GM18499 (cell line): ENCODE measurements around the gene ZNF511.
A peak's percentile ranks its signal among the peaks of the same experiment; 100 is the strongest.

Source experiments
- ATAC-seq: cut with Tn5 transposase; IDR thresholded peaks from one replicate; pipeline ENCODE4 v1.9.1; 2021; ENCODE audit warnings: moderate number of reproducible peaks; ENCODE audit not compliant: insufficient read depth, unreplicated experiment

Gene ZNF511

GRCh38 chr10:133289761-133290160 lies 19.0 kb upstream of the ZNF511 start:
- ATAC-seq = no peak

GRCh38 chr10:133292919-133293809 lies 15.6 kb upstream of the ZNF511 start:
- ATAC-seq = no peak

GRCh38 chr10:133293810-133294119 lies 14.9 kb upstream of the ZNF511 start:
- ATAC-seq = no peak

GRCh38 chr10:133294189-133294588 lies 14.5 kb upstream of the ZNF511 start:
- no peak for ATAC-seq

DNA sequence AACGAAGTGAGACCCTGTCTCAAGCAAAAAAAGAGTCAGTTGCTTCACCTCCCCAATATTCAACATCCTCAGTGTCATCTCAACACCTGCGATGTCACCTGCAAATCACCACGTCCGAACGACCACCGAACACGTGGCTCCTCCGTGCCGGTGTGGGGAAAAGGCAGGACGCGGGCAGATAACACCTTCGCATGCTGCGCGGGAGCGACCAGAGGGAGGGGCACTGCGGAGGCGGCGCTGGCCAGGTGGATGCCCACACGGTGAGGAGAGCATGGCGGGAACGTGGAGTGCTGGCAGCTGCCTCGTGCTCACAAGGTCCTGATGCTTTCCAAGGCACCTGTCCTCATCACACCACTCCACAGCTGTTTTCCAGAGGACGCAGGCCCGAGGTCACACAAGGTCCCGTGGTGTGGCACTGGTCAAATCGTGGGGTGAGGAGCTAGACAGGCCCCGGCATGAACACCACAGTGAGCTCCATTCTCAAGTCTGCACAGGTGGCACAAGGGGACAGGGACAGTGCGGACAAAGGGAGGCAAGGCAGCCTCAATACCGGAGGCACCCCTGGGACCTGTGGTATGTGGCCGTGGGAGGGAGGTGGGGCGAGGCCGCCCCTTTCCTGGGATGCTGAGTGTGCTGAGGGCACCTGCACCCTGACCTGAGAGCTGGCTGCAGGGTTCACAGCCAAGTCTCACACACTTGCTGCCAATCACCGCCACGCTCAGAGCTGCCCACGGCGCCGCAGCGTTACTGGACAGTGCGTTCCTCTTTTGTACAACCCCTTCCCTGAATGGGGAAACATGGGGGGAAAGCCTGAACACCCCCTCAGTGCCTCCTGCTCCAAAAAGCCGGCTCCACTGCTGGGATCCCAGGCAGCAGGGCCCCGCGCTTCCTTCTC lies 13.0 kb upstream of the ZNF511 start:
- no peak for ATAC-seq

- no peak for ATAC-seq
Observed at GRCh38 chr10:133297504-133297903, 11.2 kb upstream of the ZNF511 start.

GRCh38 chr10:133298466-133298865 lies 10.2 kb upstream of the ZNF511 start:
- ATAC-seq = no peak

DNA sequence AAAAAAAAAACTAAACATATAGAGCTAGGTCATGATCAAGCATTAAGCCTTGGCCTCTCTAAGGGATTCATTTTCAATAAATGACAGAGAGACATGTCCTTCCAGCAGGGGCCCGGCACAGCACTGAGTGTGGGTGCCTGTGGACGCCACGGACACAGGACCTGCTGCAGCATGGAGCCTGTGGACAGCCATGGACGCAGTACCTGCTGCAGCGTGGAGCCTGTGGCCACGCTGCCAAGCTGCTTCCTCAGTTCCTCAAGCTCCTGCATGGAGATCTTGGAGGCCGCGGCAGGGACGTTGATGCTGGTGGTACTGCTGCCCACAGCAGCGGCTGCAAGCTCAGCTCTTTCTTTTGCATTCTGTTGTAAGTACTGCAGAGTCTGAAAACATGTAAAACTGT lies 9.5 kb upstream of the ZNF511 start:
- ATAC-seq = no peak

DNA sequence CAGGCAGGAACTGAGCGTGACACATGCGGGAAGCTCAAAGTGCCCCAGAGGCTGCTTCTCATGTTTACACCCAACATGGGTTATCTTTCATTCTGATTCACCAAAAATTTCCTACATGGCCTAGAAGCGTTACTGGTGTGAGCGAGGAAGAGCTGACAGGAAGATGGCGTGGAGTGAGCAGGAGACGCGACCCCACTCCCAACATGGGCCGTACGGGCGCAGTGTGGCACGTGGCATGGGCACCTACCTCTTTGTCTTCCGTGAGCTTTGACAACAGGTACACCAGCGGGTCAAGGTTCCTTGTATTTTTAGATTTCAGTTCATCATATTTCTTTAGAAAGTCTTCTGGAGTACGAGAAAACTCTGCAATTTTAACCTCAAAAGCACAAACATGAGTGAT lies 9.0 kb upstream of the ZNF511 start:
- no peak for ATAC-seq

DNA sequence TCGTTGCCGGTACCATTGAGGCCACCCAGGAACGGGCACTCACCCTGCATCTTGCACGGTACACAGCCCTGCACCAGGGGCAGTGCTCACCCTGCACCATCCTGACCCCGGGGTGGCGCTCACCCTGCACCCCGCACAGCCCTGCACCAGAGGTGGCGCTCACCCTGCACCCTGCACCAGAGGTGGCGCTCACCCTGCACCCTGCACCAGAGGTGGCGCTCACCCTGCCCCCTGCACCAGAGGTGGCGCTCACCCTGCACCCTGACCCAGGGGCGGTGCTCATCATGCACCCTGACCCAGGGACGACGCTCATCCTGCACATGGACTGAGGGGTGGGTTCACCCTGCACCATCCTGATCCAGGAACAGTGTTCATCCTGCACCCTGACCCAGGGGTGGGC lies 6.5 kb upstream of the ZNF511 start:
- no peak for ATAC-seq

- ATAC-seq = no peak
Observed at GRCh38 chr10:133303206-133303605, 5.5 kb upstream of the ZNF511 start.

GRCh38 chr10:133306097-133306476 lies 2.6 kb upstream of the ZNF511 start:
- no peak for ATAC-seq

GRCh38 chr10:133306941-133307379 lies 1.8 kb upstream of the ZNF511 start:
- no peak for ATAC-seq

DNA sequence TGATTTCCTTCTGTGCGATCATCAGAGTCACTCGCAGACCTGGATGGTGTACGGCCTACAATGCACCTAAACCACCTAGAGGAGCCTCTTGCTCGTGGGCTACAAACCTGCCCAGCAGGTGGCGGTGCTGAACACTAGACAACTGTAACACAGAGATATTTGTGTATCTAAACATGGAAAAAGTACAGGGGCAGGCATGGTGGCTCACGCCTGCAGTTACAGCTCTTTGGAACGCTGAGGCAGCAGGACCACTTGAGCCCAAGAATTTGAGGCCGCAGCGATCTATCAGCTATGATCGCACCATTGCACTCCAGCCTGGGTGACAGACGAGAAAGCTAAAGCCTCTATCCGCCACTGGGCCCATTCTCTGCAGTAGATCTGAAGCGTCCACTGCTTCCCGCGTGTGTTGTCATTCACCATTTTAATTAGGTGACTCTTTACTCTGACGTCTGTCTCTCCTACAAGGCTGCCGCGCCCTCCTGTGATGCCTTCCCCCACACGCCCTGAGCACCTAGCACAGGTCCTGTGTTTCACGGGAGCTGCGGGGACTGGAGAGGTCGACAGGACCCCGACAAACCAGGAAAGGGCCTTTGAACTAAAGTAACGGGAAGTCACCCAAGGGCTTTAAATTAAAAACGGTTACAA lies 816 bp upstream of the ZNF511 start:
- peak; percentile 43 for ATAC-seq

- ATAC-seq = peak; percentile 35
Observed at GRCh38 chr10:133309100-133309719, 496 bp downstream of the ZNF511 start.

DNA sequence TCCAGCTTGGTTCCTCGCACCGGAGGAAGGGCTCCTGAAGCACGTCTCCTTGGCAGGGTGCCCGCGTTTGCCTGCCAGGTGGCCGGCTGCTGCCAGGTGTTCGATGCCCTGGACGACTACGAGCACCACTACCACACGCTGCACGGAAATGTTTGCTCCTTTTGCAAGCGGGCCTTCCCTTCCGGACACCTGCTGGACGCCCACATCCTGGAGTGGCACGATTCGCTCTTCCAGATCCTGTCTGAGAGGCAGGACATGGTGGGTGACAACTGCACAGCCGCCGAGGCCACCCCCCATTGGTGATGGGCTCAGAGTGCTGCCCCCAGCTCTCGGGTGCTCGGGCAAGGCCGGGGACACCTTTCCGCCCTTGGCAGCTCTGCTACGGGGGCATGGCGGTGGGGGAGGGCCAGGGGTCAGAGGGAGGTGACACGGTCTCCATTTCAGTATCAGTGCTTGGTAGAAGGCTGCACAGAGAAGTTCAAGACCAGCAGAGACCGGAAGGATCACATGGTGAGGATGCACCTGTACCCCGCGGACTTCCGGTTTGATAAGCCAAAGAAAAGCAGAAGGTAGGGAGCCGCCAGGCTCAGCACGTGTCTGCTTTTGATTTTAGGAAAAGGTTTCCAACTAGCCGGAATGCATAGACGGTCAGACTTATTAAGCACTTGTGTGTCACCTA lies 1.1 kb downstream of the ZNF511 start:
- no peak for ATAC-seq

DNA sequence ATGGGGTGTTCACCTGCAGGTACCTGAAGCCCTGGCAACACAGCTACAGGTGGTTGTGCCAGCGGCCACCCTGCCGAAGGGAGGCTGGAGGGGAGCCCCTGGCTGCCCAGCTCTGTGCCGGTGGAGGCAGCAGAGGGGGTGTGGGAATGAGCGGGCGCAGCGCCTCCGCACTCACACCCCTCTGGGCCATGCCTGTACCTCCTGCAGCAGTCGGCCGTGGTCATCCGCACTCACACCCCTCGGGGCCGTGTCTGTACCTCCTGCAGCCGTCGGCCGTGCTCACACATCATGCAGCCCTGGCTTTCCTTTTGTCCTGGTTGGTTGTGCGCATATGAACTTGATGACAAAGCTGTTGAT lies 1.7 kb downstream of the ZNF511 start:
- ATAC-seq = no peak

DNA sequence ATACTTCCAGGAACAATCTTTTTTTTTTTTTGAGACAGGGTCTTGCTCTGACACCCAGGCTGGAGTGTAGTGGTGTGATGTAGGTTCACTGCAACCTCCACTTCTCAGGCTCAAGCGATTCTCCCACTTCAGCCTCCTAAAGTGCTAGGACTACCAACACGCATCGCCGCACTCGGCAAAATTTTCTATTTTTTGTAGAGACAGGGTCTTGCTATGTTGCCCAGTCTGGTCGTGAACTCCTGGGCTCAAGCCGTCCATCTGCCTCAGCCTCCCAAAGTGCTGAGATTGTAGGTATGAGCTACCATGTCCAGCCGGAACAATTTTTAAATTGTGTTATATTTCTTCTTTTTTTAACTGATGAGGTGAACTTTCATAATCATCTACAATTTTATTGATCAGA lies 2.1 kb downstream of the ZNF511 start:
- no peak for ATAC-seq

DNA sequence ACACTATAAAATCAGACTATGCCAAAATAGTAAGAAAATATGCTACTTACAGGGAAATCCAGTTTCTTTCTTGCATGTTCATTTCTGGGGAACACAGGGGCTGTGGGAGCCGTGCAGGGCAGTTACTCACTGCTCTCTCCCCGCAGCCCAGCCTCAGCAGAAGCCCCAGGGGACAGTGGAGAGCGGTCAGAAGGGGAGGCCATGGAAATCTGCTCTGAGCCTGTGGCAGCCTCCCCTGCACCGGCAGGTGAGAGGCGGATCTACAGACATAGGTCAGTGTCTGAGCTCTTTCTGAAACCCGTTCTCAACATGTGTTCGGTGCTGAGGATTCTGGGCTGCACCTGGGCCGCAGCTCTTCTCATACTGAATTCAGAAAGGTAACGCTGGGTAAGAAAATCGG lies 2.9 kb downstream of the ZNF511 start:
- ATAC-seq = no peak
